ENCODE results near the gene ACTN1. TPM values are rescaled to one million over a fixed set of nuclear protein-coding genes. Genes with fewer than 3 reads are reported as not detected.

The ACTN1 gene
- total and polyA plus RNA-seq, 2 of the 8 experiments (the other 6 are each of a cell fraction or from before 2014, with no cell fraction given) = 236 to 262 TPM

- H2BK15ac ChIP-seq (ENCODE audit: low read length) = no peak overlapping the region
- no peaks in the 10 kb centered on the region; a peak in 1 of 7 replicates for H3K27me3 ChIP-seq (replicated peaks in 1 of 4; ENCODE audit: control insufficient read depth in 3 of 4, extremely low read depth in 1 of 4, insufficient read depth in 3 of 4, low read length in 3 of 4)
- no peak overlapping the region for H2AK5ac ChIP-seq (ENCODE audit: low read depth, low read length)
- H3K14ac ChIP-seq (ENCODE audit: insufficient read length) = no peak overlapping the region
- H4K20me1 ChIP-seq (replicated peaks in 1 of 2; ENCODE audit: control insufficient read depth in 1 of 2, insufficient read depth in 2 of 2, low read length in 2 of 2) = no peaks in the 10 kb centered on the region
- no peak overlapping the region for H3K9ac ChIP-seq (replicated peaks in 1 of 4; ENCODE audit: extremely low read depth in 1 of 4, low read depth in 3 of 4, low read length in 3 of 4)
- no peaks in the 10 kb centered on the region for H3K9me3 ChIP-seq (ENCODE audit: insufficient read depth in 2 of 2, low read depth in 1 of 2, low read length in 1 of 2)
- 100% methylated on average over 1 of the region's 1 CpG; no CpG with 5 or more reads in 1 of the 2 experiments for WGBS, 2 experiments (ENCODE audit: extremely low coverage in 1 of 2, insufficient coverage in 1 of 2, insufficient read length in 1 of 2, insufficient replicate concordance in 2 of 2, low coverage in 1 of 2, low lambda C conversion rate in 2 of 2, missing lambda C conversion rate in 1 of 2)
- no peaks in the 10 kb centered on the region for H3K36me3 ChIP-seq (ENCODE audit: control insufficient read depth in 2 of 4, insufficient read depth in 4 of 4, low read length in 3 of 4)
- FAIRE-seq (no peak), DNase-seq (ENCODE audit: low read depth in 1 of 2, low spot score in 2 of 2) (no peak)
- no peak overlapping the region for H3K23ac ChIP-seq (ENCODE audit: insufficient read length)
- H3K4ac ChIP-seq (replicated peaks; ENCODE audit: insufficient read length, low read depth, low read length) = no peak overlapping the region
- H3K18ac ChIP-seq (ENCODE audit: extremely low read depth, low read length) = no peak overlapping the region
- no peak overlapping the region for H3K27ac ChIP-seq (ENCODE audit: low read depth, low read length)
- peaks cover 3% of the 10 kb centered on the region; the same call in 1 of the 2 replicates for H3K23me2 ChIP-seq (ENCODE audit: low read depth, low read length)
- no peak overlapping the region for H3K4me2 ChIP-seq (ENCODE audit: insufficient read depth in 1 of 2, low read depth in 2 of 2, low read length in 2 of 2)
- no peak overlapping the region for H4K5ac ChIP-seq (ENCODE audit: insufficient read length, low read depth, low read length)
- no peak overlapping the region for H4K8ac ChIP-seq (ENCODE audit: extremely low read depth, insufficient read depth, low read length)
- H3K79me2 ChIP-seq (ENCODE audit: control insufficient read depth in 1 of 2, insufficient read depth in 2 of 2, low read length in 2 of 2) = no peaks in the 10 kb centered on the region
- no peaks in the 10 kb centered on the region for H3K79me1 ChIP-seq (ENCODE audit: low read depth, low read length)
- ChIA-PET CTCF (ENCODE audit: partially characterized antibody) (interaction anchor here (0.7 to 5.0 kb wide), 6 partner anchors 8 to 124 kb away, joined by 3 to 24 read pairs (median 4); no protein-coding TSS in a partner anchor), POLR2A (ENCODE audit: partially characterized antibody) (interaction anchor here (1.9 kb wide), 1 partner anchor 15 kb away, joined by 5 read pairs; no protein-coding TSS in a partner anchor)
- H2BK20ac ChIP-seq (ENCODE audit: low read length) = no peak overlapping the region
- no peak overlapping the region for H3K56ac ChIP-seq (replicated peaks; ENCODE audit: insufficient read length, low read depth, low read length)
- no peak overlapping the region for H2BK12ac ChIP-seq (ENCODE audit: low read depth, low read length)
- TF ChIP-seq CBX8 (IDR thresholded peaks at IDR 0.05; ENCODE audit: borderline replicate concordance, low read depth, low read length) (no peak), GABPA (IDR thresholded peaks at IDR 0.05; ENCODE audit: borderline replicate concordance, insufficient read depth, low read length) (no peak), BCL11A (IDR thresholded peaks at IDR 0.05; ENCODE audit: low read depth in 2 of 2, low read length in 2 of 2) (no peak), MAX (IDR thresholded peaks at IDR 0.05) (no peak), E2F6 (IDR thresholded peaks at IDR 0.05) (no peak), SIN3A (conservative IDR thresholded peaks at IDR 0.05 in 1 of 2, IDR thresholded peaks at IDR 0.05 in 1 of 2; ENCODE audit: low read depth in 1 of 2, low read length in 2 of 2) (no peak), SIRT6 (IDR thresholded peaks at IDR 0.05; ENCODE audit: low read length) (no peak), SIX5 (IDR thresholded peaks at IDR 0.05; ENCODE audit: low read depth, low read length) (no peak), CEBPB (IDR thresholded peaks at IDR 0.05; ENCODE audit: low read depth, low read length) (no peak), RFX5 (IDR thresholded peaks at IDR 0.05; ENCODE audit: borderline replicate concordance, low read depth, low read length) (no peak)
- peaks cover 0 to 8% (median 6%) of the 10 kb centered on the region in 4 experiments; a peak in 6 of 7 replicates for H3K4me1 ChIP-seq (replicated peaks in 1 of 4; ENCODE audit: control insufficient read depth in 3 of 4, insufficient read depth in 4 of 4, low read length in 3 of 4)
- H2AFZ ChIP-seq (ENCODE audit: low read length) = no peak overlapping the region
- no peak overlapping the region for H4K91ac ChIP-seq (replicated peaks; ENCODE audit: insufficient read length, low read length)
- H2BK120ac ChIP-seq (replicated peaks; ENCODE audit: low read depth, low read length) = no peak overlapping the region
- no peak overlapping the region for H2BK5ac ChIP-seq (ENCODE audit: low read depth, low read length)
- H3K4me3 ChIP-seq (ENCODE audit: extremely low read depth in 1 of 4, insufficient read depth in 2 of 4, low read depth in 3 of 4, low read length in 4 of 4) = no peak overlapping the region
Measured at GRCh38 chr14:68984686-68985085, 5.6 kb upstream of the ACTN1 start.

All from H1 (cell line).